ENCODE measurements around the gene KCNA2.
A peak's percentile ranks its signal among the peaks of the same experiment; 100 is the strongest.

The KCNA2 gene

GRCh38 chr1:110620686-110621085 is 14.5 kb upstream of the KCNA2 start:
- no peak overlapping the region for H3K4me3 ChIP-seq (ENCODE audit: low read length)
- H3K4me2 ChIP-seq (ENCODE audit: low read length), result 0 out of 2 replicates have a peak overlapping the region, but pooled peaks have one; percentile 82
- H3K9me3 ChIP-seq (ENCODE audit: control insufficient read depth, insufficient read depth, low read length), result no peaks in the 10 kb centered on the region
- H4K20me1 ChIP-seq (ENCODE audit: control insufficient read depth, insufficient read depth, low read depth, low read length), result no peaks in the 10 kb centered on the region
- no peaks in the 10 kb centered on the region for H3K79me2 ChIP-seq (ENCODE audit: control insufficient read depth, low read length)
- H3K27me3 ChIP-seq (ENCODE audit: control insufficient read depth, low read length), result peaks cover 16% of the 10 kb centered on the region
- H3K4me1 ChIP-seq (ENCODE audit: control insufficient read depth, low read length), result peaks cover 30% of the 10 kb centered on the region
- no peaks in the 10 kb centered on the region for H3K9me2 ChIP-seq (replicated peaks; ENCODE audit: control insufficient read depth, low read length)
- no peak overlapping the region for H3K27ac ChIP-seq (ENCODE audit: low read depth, low read length)
- H3F3A ChIP-seq (ENCODE audit: control insufficient read depth, insufficient read depth), result peaks cover 2% of the 10 kb centered on the region; the same call in 1 of the 2 replicates
- TF ChIP-seq EZH2phosphoT487 (IDR thresholded peaks at IDR 0.05; ENCODE audit: borderline replicate concordance, low read length) (no peak), CTCF (IDR thresholded peaks at IDR 0.05; ENCODE audit: low read depth, low read length, poor library complexity, severe bottlenecking) (no peak)
- H3K36me3 ChIP-seq (ENCODE audit: control insufficient read depth, low read length), result no peaks in the 10 kb centered on the region

GRCh38 chr1:110620250-110620615 is 14.1 kb upstream of the KCNA2 start:
- H3K9me3 ChIP-seq (ENCODE audit: control insufficient read depth, insufficient read depth, low read length), result no peaks in the 10 kb centered on the region
- H3K4me2 ChIP-seq (ENCODE audit: low read length), result peak overlapping the region; percentile 82
- H3K27ac ChIP-seq (ENCODE audit: low read depth, low read length), result no peak overlapping the region
- TF ChIP-seq EZH2phosphoT487 (IDR thresholded peaks at IDR 0.05; ENCODE audit: borderline replicate concordance, low read length), result no peak
- TF ChIP-seq CTCF (IDR thresholded peaks at IDR 0.05; ENCODE audit: low read depth, low read length, poor library complexity, severe bottlenecking), result no peak
- peaks cover 30% of the 10 kb centered on the region for H3K4me1 ChIP-seq (ENCODE audit: control insufficient read depth, low read length)
- peak overlapping the region; percentile 76 for H3K4me3 ChIP-seq (ENCODE audit: low read length)
- H4K20me1 ChIP-seq (ENCODE audit: control insufficient read depth, insufficient read depth, low read depth, low read length), result no peaks in the 10 kb centered on the region
- no peaks in the 10 kb centered on the region for H3K36me3 ChIP-seq (ENCODE audit: control insufficient read depth, low read length)
- H3K79me2 ChIP-seq (ENCODE audit: control insufficient read depth, low read length), result no peaks in the 10 kb centered on the region
- H3F3A ChIP-seq (ENCODE audit: control insufficient read depth, insufficient read depth), result peaks cover 2% of the 10 kb centered on the region; the same call in 1 of the 2 replicates
- peaks cover 16% of the 10 kb centered on the region for H3K27me3 ChIP-seq (ENCODE audit: control insufficient read depth, low read length)
- no peaks in the 10 kb centered on the region for H3K9me2 ChIP-seq (replicated peaks; ENCODE audit: control insufficient read depth, low read length)

GRCh38 chr1:110619412-110620249 is 13.5 kb upstream of the KCNA2 start:
- Histone ChIP-seq H4K20me1 (ENCODE audit: control insufficient read depth, insufficient read depth, low read depth, low read length) (no peaks in the 10 kb centered on the region), H3K27me3 (ENCODE audit: control insufficient read depth, low read length) (peaks cover 16% of the 10 kb centered on the region), H3K4me2 (ENCODE audit: low read length) (peak overlapping the region; percentile 82), H3F3A (ENCODE audit: control insufficient read depth, insufficient read depth) (peaks cover 2% of the 10 kb centered on the region; the same call in 1 of the 2 replicates), H3K9me2 (replicated peaks; ENCODE audit: control insufficient read depth, low read length) (no peaks in the 10 kb centered on the region), H3K79me2 (ENCODE audit: control insufficient read depth, low read length) (no peaks in the 10 kb centered on the region), H3K4me3 (ENCODE audit: low read length) (peak overlapping the region; percentile 76), H3K4me1 (ENCODE audit: control insufficient read depth, low read length) (peaks cover 30% of the 10 kb centered on the region), H3K36me3 (ENCODE audit: control insufficient read depth, low read length) (no peaks in the 10 kb centered on the region), H3K9me3 (ENCODE audit: control insufficient read depth, insufficient read depth, low read length) (no peaks in the 10 kb centered on the region), H3K27ac (ENCODE audit: low read depth, low read length) (0 out of 2 replicates have a peak overlapping the region, but pooled peaks have one; percentile 14)
- TF ChIP-seq EZH2phosphoT487 (IDR thresholded peaks at IDR 0.05; ENCODE audit: borderline replicate concordance, low read length), result no peak
- peak; percentile 99 for TF ChIP-seq CTCF (IDR thresholded peaks at IDR 0.05; ENCODE audit: low read depth, low read length, poor library complexity, severe bottlenecking)

Data from DOHH2 (cell line).